ENCODE measurements around the gene C17orf75. TPM values are rescaled to one million over a fixed set of nuclear protein-coding genes. Genes with fewer than 3 reads are reported as not detected.

C17orf75 gene
- total and polyA plus RNA-seq, 2 experiments from 2014 or later = 35.9 to 43.3 TPM

DNA sequence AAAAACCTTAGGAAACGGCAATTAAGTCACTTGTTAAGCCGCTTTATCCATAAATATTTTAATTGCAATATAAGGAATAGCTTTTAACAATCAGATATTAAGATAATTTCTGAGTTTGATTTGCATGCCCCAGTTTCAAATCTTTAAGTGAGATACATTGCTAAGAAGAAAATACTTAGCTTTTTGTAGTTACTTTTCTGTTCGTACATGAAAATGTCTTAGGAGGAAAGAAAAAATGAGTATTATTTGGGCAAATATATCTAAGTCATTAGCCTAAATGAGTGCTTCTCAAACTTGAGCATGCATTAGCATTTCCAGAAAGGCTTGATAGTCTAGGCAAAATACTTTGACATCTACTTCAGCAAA, 14.4 kb upstream of the C17orf75 start:
- Histone ChIP-seq H3K4me3 (no peak overlapping the region), H3K79me2 (replicated peaks; ENCODE audit: insufficient read depth) (peaks cover 98% of the 10 kb centered on the region), H3K4me2 (no peak overlapping the region), H3K27me3 (ENCODE audit: insufficient read depth) (no peaks in the 10 kb centered on the region), H3K27ac (ENCODE audit: low read depth) (peak overlapping the region; percentile 82; the same call in 1 of the 2 replicates), H3K9me2 (ENCODE audit: insufficient read depth) (no peaks in the 10 kb centered on the region), H3K36me3 (ENCODE audit: insufficient read depth) (peaks cover 81% of the 10 kb centered on the region), H2AFZ (no peak overlapping the region), H3F3A (replicated peaks; ENCODE audit: low read depth) (peaks cover 29% of the 10 kb centered on the region), H4K20me1 (replicated peaks; ENCODE audit: insufficient read depth) (peaks cover 78% of the 10 kb centered on the region), H3K4me1 (ENCODE audit: insufficient read depth) (peaks cover 14% of the 10 kb centered on the region)
- peaks cover 92% of the 10 kb centered on the region for H3K36me3 Mint-ChIP-seq (ENCODE audit: low read depth)
- H3K4me3 Mint-ChIP-seq = no peak overlapping the region
- no peak overlapping the region for H3K27ac Mint-ChIP-seq
- peaks cover 3% of the 10 kb centered on the region for H3K27me3 Mint-ChIP-seq (ENCODE audit: insufficient read depth, low read depth, poor library complexity)
- TF ChIP-seq ZNF331 (CRISPR knock-in tag; IDR thresholded peaks at IDR 0.05; ENCODE audit: low read depth) = no peak
- TF ChIP-seq, protein P1, sequence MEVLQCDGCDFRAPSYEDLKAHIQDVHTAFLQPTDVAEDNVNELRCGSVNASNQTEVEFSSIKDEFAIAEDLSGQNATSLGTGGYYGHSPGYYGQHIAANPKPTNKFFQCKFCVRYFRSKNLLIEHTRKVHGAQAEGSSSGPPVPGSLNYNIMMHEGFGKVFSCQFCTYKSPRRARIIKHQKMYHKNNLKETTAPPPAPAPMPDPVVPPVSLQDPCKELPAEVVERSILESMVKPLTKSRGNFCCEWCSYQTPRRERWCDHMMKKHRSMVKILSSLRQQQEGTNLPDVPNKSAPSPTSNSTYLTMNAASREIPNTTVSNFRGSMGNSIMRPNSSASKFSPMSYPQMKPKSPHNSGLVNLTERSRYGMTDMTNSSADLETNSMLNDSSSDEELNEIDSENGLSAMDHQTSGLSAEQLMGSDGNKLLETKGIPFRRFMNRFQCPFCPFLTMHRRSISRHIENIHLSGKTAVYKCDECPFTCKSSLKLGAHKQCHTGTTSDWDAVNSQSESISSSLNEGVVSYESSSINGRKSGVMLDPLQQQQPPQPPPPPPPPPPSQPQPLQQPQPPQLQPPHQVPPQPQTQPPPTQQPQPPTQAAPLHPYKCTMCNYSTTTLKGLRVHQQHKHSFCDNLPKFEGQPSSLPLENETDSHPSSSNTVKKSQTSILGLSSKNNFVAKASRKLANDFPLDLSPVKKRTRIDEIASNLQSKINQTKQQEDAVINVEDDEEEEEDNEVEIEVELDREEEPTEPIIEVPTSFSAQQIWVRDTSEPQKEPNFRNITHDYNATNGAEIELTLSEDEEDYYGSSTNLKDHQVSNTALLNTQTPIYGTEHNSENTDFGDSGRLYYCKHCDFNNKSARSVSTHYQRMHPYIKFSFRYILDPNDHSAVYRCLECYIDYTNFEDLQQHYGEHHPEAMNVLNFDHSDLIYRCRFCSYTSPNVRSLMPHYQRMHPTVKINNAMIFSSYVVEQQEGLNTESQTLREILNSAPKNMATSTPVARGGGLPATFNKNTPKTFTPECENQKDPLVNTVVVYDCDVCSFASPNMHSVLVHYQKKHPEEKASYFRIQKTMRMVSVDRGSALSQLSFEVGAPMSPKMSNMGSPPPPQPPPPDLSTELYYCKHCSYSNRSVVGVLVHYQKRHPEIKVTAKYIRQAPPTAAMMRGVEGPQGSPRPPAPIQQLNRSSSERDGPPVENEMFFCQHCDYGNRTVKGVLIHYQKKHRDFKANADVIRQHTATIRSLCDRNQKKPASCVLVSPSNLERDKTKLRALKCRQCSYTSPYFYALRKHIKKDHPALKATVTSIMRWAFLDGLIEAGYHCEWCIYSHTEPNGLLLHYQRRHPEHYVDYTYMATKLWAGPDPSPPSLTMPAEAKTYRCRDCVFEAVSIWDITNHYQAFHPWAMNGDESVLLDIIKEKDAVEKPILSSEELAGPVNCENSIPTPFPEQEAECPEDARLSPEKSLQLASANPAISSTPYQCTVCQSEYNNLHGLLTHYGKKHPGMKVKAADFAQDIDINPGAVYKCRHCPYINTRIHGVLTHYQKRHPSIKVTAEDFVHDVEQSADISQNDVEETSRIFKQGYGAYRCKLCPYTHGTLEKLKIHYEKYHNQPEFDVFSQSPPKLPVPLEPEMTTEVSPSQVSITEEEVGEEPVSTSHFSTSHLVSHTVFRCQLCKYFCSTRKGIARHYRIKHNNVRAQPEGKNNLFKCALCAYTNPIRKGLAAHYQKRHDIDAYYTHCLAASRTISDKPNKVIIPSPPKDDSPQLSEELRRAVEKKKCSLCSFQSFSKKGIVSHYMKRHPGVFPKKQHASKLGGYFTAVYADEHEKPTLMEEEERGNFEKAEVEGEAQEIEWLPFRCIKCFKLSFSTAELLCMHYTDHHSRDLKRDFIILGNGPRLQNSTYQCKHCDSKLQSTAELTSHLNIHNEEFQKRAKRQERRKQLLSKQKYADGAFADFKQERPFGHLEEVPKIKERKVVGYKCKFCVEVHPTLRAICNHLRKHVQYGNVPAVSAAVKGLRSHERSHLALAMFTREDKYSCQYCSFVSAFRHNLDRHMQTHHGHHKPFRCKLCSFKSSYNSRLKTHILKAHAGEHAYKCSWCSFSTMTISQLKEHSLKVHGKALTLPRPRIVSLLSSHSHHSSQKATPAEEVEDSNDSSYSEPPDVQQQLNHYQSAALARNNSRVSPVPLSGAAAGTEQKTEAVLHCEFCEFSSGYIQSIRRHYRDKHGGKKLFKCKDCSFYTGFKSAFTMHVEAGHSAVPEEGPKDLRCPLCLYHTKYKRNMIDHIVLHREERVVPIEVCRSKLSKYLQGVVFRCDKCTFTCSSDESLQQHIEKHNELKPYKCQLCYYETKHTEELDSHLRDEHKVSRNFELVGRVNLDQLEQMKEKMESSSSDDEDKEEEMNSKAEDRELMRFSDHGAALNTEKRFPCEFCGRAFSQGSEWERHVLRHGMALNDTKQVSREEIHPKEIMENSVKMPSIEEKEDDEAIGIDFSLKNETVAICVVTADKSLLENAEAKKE (CRISPR knock-in tag; IDR thresholded peaks at IDR 0.05) = no peak
- no peak for TF ChIP-seq EZH2phosphoT487 (IDR thresholded peaks at IDR 0.05; ENCODE audit: unreplicated experiment)
- no peak for TF ChIP-seq REST (IDR thresholded peaks at IDR 0.05; ENCODE audit: unreplicated experiment)
- TF ChIP-seq EZH2 (IDR thresholded peaks at IDR 0.05; ENCODE audit: low read depth, unreplicated experiment) = no peak
- TF ChIP-seq ETS1 (IDR thresholded peaks at IDR 0.05) = no peak
- no peak for TF ChIP-seq ZNF114 (CRISPR knock-in tag; IDR thresholded peaks at IDR 0.05)
- TF ChIP-seq NANOG (IDR thresholded peaks at IDR 0.05; ENCODE audit: borderline replicate concordance) = no peak
- TF ChIP-seq JUNB (IDR thresholded peaks at IDR 0.05; ENCODE audit: unreplicated experiment) = no peak
- no peak for TF ChIP-seq POLR2AphosphoS5 (IDR thresholded peaks at IDR 0.05; ENCODE audit: low read depth)
- TF ChIP-seq CREB1 (CRISPR knock-in tag; IDR thresholded peaks at IDR 0.05; ENCODE audit: low read depth) = no peak
- TF ChIP-seq, protein P2, sequence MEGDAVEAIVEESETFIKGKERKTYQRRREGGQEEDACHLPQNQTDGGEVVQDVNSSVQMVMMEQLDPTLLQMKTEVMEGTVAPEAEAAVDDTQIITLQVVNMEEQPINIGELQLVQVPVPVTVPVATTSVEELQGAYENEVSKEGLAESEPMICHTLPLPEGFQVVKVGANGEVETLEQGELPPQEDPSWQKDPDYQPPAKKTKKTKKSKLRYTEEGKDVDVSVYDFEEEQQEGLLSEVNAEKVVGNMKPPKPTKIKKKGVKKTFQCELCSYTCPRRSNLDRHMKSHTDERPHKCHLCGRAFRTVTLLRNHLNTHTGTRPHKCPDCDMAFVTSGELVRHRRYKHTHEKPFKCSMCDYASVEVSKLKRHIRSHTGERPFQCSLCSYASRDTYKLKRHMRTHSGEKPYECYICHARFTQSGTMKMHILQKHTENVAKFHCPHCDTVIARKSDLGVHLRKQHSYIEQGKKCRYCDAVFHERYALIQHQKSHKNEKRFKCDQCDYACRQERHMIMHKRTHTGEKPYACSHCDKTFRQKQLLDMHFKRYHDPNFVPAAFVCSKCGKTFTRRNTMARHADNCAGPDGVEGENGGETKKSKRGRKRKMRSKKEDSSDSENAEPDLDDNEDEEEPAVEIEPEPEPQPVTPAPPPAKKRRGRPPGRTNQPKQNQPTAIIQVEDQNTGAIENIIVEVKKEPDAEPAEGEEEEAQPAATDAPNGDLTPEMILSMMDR (conservative IDR thresholded peaks at IDR 0.05; ENCODE audit: low read depth in 2 of 2) = no peak
- TF ChIP-seq STAT1 (IDR thresholded peaks at IDR 0.05; ENCODE audit: unreplicated experiment) = no peak
- H3K4me1 Mint-ChIP-seq = peaks cover 22% of the 10 kb centered on the region; the same call in 2 of the 3 replicates
- DNase-seq (ENCODE audit: low spot score) (no peak), ATAC-seq (no peak)
- no peaks in the 10 kb centered on the region for H3K9me3 Mint-ChIP-seq
